Gastrocnemius medialis (tissue), 4 donors: ENCODE data around the gene DDX23.

Experiments used
- POLR2A ChIP-seq, 2 donors: fragments of 450-650 bp; IDR thresholded peaks; one replicate each; pipeline ENCODE4 v1.6.1; 2017; ENCODE audit warnings: antibody characterized with exemption in 2 of 2, mild to moderate bottlenecking in 2 of 2, moderate library complexity in 2 of 2
- TF ChIP-seq, protein P1 (sequence below), 5 experiments: fragments of 450-650 bp in 3 of 5; fragments of 200-600 bp in 2 of 5; sonication (generic) in 2 of 5; IDR thresholded peaks in 4 of 5; conservative IDR thresholded peaks in 1 of 5; 1 replicate in 4 of 5; 2 replicates in 1 of 5; pipeline ENCODE4 v1.5.1; 2016 to 2019; ENCODE audit warnings: antibody characterized with exemption in 5 of 5, mild to moderate bottlenecking in 3 of 5, moderate library complexity in 3 of 5

DNA sequence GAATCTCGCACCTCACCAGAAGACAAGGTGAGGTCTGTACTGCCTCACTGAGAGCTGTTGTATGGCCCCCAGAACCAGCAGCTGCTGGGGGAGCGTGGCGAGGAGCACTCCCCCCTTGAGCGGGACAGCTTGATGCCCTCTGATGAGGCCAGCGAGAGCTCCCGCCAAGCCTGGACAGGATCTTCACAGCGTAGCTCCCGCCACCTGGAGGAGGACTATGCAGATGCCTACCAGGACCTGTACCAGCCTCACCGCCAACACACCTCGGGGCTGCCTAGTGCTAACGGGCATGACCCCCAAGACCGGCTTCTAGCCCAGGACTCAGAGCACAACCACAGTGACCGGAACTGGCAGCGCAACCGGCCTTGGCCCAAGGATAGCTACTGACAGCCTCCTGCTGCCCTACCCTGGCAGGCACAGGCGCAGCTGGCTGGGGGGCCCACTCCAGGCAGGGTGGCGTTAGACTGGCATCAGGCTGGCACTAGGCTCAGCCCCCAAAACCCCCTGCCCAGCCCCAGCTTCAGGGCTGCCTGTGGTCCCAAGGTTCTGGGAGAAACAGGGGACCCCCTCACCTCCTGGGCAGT is 24.4 kb downstream of the DDX23 start:
- TF ChIP-seq, protein P1, sequence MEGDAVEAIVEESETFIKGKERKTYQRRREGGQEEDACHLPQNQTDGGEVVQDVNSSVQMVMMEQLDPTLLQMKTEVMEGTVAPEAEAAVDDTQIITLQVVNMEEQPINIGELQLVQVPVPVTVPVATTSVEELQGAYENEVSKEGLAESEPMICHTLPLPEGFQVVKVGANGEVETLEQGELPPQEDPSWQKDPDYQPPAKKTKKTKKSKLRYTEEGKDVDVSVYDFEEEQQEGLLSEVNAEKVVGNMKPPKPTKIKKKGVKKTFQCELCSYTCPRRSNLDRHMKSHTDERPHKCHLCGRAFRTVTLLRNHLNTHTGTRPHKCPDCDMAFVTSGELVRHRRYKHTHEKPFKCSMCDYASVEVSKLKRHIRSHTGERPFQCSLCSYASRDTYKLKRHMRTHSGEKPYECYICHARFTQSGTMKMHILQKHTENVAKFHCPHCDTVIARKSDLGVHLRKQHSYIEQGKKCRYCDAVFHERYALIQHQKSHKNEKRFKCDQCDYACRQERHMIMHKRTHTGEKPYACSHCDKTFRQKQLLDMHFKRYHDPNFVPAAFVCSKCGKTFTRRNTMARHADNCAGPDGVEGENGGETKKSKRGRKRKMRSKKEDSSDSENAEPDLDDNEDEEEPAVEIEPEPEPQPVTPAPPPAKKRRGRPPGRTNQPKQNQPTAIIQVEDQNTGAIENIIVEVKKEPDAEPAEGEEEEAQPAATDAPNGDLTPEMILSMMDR (IDR thresholded peaks at IDR 0.05 in 4 of 5, conservative IDR thresholded peaks at IDR 0.05 in 1 of 5): no peak
- TF ChIP-seq POLR2A (IDR thresholded peaks at IDR 0.05): no peak
